ENCODE measurements around the gene UBP1.
"Not testable (repeated sequence)": the region's sequence is repeated elsewhere in the genome, so short reads cannot be mapped to it uniquely, and the experiment has no call there.

Gene UBP1

GRCh38 chr3:33360136-33360825, 79.9 kb downstream of the UBP1 start:
- peaks cover 0 to 31% (median 14%) of the 10 kb centered on the region in 4 donors for H3K4me1 ChIP-seq
- H3K9me3 ChIP-seq = no peaks in the 10 kb centered on the region
- no peak overlapping the region for H3K4me3 ChIP-seq
- no peak for DNase-seq
- peaks cover 0 to 4% (median 0%) of the 10 kb centered on the region in 3 donors for H3K36me3 ChIP-seq
- intact Hi-C loops (cut with DNase I; ENCODE audit: low total_unique reads) = no loop called here
- no peak overlapping the region for H3K27ac ChIP-seq
- H3K27me3 ChIP-seq = no peaks in the 10 kb centered on the region
- TF ChIP-seq CTCF (IDR thresholded peaks at IDR 0.05) = no peak

GRCh38 chr3:33358172-33358781, 81.9 kb downstream of the UBP1 start:
- intact Hi-C loops (cut with DNase I; ENCODE audit: low total_unique reads) = no loop called here
- H3K27me3 ChIP-seq = no peaks in the 10 kb centered on the region
- peaks cover 0 to 35% (median 14%) of the 10 kb centered on the region in 4 donors for H3K4me1 ChIP-seq
- H3K9me3 ChIP-seq = no peaks in the 10 kb centered on the region
- H3K4me3 ChIP-seq = no peak overlapping the region
- peaks cover 0 to 4% (median 0%) of the 10 kb centered on the region in 3 donors for H3K36me3 ChIP-seq
- no peak for TF ChIP-seq CTCF (IDR thresholded peaks at IDR 0.05)
- H3K27ac ChIP-seq = peak overlapping the region; percentile 46
- no peak for DNase-seq

- no peak for DNase-seq
- TF ChIP-seq CTCF (IDR thresholded peaks at IDR 0.05) = no peak
- no peaks in the 10 kb centered on the region for H3K36me3 ChIP-seq
- H3K27ac ChIP-seq = no peak overlapping the region
- H3K4me3 ChIP-seq = no peak overlapping the region
- intact Hi-C loops (cut with DNase I; ENCODE audit: low total_unique reads) = no loop called here
- peaks cover 0 to 35% (median 14%) of the 10 kb centered on the region in 4 donors for H3K4me1 ChIP-seq
- H3K27me3 ChIP-seq = no peaks in the 10 kb centered on the region
- no peaks in the 10 kb centered on the region for H3K9me3 ChIP-seq
Observed at GRCh38 chr3:33355611-33356010, 84.6 kb downstream of the UBP1 start.

GRCh38 chr3:33339758-33340157, 100.4 kb downstream of the UBP1 start:
- Histone ChIP-seq H3K4me3 (no peak overlapping the region), H3K36me3 (no peaks in the 10 kb centered on the region), H3K9me3 (peaks cover 0 to 10% (median 0%) of the 10 kb centered on the region in 3 donors), H3K27ac (no peak overlapping the region), H3K27me3 (no peaks in the 10 kb centered on the region), H3K4me1 (peaks cover 0 to 2% (median 0%) of the 10 kb centered on the region in 4 donors)
- no peak for DNase-seq
- intact Hi-C loops (cut with DNase I; ENCODE audit: low total_unique reads) = no loop called here
- TF ChIP-seq CTCF (IDR thresholded peaks at IDR 0.05) = no peak

- H3K27me3 ChIP-seq; H3K4me3 ChIP-seq; H3K36me3 ChIP-seq; H3K27ac ChIP-seq; H3K4me1 ChIP-seq; intact Hi-C loops (cut with DNase I; ENCODE audit: low total_unique reads); DNase-seq: not testable (repeated sequence)
- H3K9me3 ChIP-seq = peaks cover 0 to 14% (median 0%) of the 10 kb centered on the region in 3 donors
Observed at GRCh38 chr3:33338936-33339465, 101.2 kb downstream of the UBP1 start.
